ENCODE data around the gene SETDB2.

SETDB2 gene

GRCh38 chr13:49540552-49540951 is 96.5 kb downstream of the SETDB2 start:
- Histone ChIP-seq H3K4me1 (ENCODE audit: insufficient read depth, low read length) (peaks cover 12% of the 10 kb centered on the region; the same call in 1 of the 2 replicates), H3K9me3 (ENCODE audit: control insufficient read depth, insufficient read depth, low read length) (no peaks in the 10 kb centered on the region), H3K9ac (ENCODE audit: low read depth, low read length) (no peak overlapping the region), H3K36me3 (ENCODE audit: insufficient read depth, low read length) (peaks cover 5% of the 10 kb centered on the region; the same call in 1 of the 2 replicates)

DNA sequence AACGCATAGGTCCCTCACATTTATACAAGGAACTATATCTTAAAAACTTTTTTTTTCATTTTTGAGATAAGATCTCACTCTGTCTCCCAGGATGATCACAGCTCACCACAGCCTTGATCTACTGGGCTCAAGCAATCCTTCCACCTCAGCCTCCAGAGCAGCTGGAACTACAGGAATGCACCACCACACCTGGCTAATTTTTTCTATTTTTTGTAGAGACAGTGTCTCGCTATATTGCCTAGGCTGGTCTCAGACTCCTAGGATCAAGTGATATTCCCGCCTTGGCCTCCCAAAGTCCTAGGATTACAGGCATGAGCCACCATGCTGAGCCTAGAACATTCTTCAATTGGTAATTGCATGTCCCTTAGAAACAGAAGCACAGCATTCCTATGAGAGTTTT is 99.6 kb downstream of the SETDB2 start:
- Histone ChIP-seq H3K36me3 (ENCODE audit: insufficient read depth, low read length) (peaks cover 5% of the 10 kb centered on the region; the same call in 1 of the 2 replicates), H3K9me3 (ENCODE audit: control insufficient read depth, insufficient read depth, low read length) (no peaks in the 10 kb centered on the region), H3K9ac (ENCODE audit: low read depth, low read length) (no peak overlapping the region), H3K4me1 (ENCODE audit: insufficient read depth, low read length) (peaks cover 12% of the 10 kb centered on the region; the same call in 1 of the 2 replicates)

Measured in ES-I3 (cell line).